Measurements from ENCODE around the gene APOM. TPM values are rescaled to one million over a fixed set of nuclear protein-coding genes. Genes with fewer than 3 reads are reported as not detected.
A peak's percentile ranks its signal among the peaks of the same experiment; 100 is the strongest.

APOM gene
- total RNA-seq, 1 donor from 2014 or later: 1.6 TPM

DNA sequence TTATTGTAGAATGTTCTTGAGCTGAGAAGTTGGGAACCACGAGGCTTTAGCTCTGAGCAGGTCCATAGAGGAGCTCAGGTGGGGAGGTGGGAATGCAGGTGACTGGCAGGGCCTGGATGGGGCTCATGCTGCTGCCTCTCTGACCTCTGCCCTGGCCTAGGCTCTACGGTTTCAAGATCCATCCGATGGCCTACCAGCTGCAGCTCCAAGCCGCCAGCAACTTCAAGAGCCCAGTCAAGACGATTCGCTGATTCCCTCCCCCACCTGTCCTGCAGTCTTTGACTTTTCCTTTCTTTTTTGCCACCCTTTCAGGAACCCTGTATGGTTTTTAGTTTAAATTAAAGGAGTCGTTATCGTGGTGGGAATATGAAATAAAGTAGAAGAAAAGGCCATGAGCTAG lies 14.0 kb downstream of the APOM start, which contains the start of gene LY6G5B:
Gene LY6G5B (plus strand): TSS at position 301 of the 400 bp plus-strand sequence. CDS start 975 bp downstream, outside the sequence.
- Histone ChIP-seq H3K27me3 (ENCODE audit: low read depth) (no peaks in the 10 kb centered on the region), H3K4me3 (no peak within 1 kb of the TSS), H3K27ac (no peak within 1 kb of the TSS), H3K36me3 (peaks cover 70% of the 10 kb centered on the region), H3K4me1 (peaks cover 21% of the 10 kb centered on the region), H3K9me3 (no peaks in the 10 kb centered on the region)
- intact Hi-C loops (cut with DNase I): no loop called here
- no peak for ATAC-seq
- TF ChIP-seq, protein P1, sequence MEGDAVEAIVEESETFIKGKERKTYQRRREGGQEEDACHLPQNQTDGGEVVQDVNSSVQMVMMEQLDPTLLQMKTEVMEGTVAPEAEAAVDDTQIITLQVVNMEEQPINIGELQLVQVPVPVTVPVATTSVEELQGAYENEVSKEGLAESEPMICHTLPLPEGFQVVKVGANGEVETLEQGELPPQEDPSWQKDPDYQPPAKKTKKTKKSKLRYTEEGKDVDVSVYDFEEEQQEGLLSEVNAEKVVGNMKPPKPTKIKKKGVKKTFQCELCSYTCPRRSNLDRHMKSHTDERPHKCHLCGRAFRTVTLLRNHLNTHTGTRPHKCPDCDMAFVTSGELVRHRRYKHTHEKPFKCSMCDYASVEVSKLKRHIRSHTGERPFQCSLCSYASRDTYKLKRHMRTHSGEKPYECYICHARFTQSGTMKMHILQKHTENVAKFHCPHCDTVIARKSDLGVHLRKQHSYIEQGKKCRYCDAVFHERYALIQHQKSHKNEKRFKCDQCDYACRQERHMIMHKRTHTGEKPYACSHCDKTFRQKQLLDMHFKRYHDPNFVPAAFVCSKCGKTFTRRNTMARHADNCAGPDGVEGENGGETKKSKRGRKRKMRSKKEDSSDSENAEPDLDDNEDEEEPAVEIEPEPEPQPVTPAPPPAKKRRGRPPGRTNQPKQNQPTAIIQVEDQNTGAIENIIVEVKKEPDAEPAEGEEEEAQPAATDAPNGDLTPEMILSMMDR (IDR thresholded peaks at IDR 0.05): no peak
- DNase-seq: no peak

DNA sequence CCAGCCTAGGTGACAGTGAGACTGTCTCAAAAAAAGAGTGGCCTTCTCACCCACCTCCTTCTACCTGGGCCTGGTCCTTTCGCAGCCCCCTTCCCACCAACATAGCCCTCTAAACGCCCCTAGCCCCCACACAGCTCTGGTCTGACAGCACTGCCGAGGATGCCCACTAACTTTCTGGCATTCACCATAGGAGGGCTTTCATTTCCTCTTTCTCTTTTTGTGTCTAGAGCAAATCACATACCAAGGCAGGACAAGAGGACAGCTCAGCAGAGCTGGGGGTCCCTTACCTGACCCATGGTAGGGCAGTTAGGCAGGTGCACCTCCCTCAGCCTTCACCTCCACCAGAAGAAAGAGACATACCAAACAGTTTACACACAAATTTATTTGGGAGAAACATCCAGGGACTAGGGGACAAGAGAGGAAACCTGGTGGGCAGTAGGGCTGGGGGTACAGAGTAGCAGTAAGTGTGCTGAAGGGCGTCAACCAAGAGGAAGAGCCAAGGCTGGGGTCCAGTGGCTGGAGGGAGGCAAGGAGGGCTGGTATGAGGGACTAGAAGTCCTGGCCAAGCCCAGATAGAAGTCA lies 20.7 kb downstream of the APOM start:
- DNase-seq: no peak
- ATAC-seq: no peak
- TF ChIP-seq, protein P1 (IDR thresholded peaks at IDR 0.05): no peak

DNA sequence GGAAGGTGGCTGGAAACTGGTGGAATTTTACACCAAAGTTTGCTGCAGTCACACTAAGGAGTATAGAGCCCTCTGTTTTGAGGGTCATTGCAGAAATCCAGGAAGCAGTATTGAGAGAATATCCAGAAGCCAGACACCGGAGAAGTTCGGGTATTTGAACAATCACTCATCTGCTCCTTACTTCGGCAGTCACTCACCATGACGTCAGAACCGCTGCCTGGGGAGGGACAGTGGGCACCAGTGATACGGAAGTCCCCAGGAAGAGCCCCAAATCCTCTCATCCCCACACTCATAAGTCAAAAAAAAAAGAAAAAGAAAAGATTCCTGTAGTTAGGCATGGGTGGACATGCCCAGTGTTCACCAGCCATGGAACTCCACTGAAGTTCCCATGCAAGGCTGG lies 21.2 kb downstream of the APOM start:
- DNase-seq: no peak
- intact Hi-C loops (cut with DNase I): no loop called here
- no peak overlapping the region for H3K27ac ChIP-seq

More for the DNA sequence above, 20.7 kb downstream of the APOM start:
- intact Hi-C loops (cut with DNase I): no loop called here
- Histone ChIP-seq H3K36me3 (peaks cover 22% of the 10 kb centered on the region), H3K9me3 (no peaks in the 10 kb centered on the region), H3K27me3 (ENCODE audit: low read depth) (no peaks in the 10 kb centered on the region), H3K4me3 (no peak overlapping the region), H3K4me1 (peaks cover 14% of the 10 kb centered on the region), H3K27ac (no peak overlapping the region)

DNA sequence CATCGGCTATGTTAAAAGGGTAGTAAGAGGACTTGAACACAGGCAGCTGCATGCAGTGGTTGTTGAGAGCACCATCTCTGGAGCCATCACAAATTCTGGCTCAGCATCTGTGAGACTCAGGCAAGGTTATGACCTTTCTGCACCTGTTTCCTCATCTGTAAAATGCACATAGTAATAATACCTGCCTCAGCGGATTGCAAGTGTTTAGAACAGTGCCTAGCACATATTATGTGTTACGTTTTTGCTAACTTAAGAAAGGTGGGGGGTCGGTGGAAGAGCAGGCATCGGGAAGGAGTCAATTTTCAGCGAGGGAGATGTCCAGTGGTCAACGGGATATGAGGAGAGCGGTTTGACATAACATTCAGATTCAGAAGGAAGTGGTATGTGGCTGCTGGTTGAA lies 22.3 kb downstream of the APOM start:
- TF ChIP-seq, protein P1 (IDR thresholded peaks at IDR 0.05): no peak
- no peak for DNase-seq
- peaks cover 26% of the 10 kb centered on the region for H3K4me1 ChIP-seq
- intact Hi-C loops (cut with DNase I): no loop called here
- H3K27ac ChIP-seq: no peak overlapping the region
- H3K36me3 ChIP-seq: peaks cover 6% of the 10 kb centered on the region
- no peaks in the 10 kb centered on the region for H3K27me3 ChIP-seq (ENCODE audit: low read depth)
- no peaks in the 10 kb centered on the region for H3K9me3 ChIP-seq
- no peak for ATAC-seq
- H3K4me3 ChIP-seq: no peak overlapping the region

More for the DNA sequence above, 21.2 kb downstream of the APOM start:
- no peak for ATAC-seq
- TF ChIP-seq, protein P1 (IDR thresholded peaks at IDR 0.05): no peak
- peaks cover 17% of the 10 kb centered on the region for H3K36me3 ChIP-seq
- no peaks in the 10 kb centered on the region for H3K27me3 ChIP-seq (ENCODE audit: low read depth)
- no peaks in the 10 kb centered on the region for H3K9me3 ChIP-seq
- peaks cover 19% of the 10 kb centered on the region for H3K4me1 ChIP-seq
- no peak overlapping the region for H3K4me3 ChIP-seq

DNA sequence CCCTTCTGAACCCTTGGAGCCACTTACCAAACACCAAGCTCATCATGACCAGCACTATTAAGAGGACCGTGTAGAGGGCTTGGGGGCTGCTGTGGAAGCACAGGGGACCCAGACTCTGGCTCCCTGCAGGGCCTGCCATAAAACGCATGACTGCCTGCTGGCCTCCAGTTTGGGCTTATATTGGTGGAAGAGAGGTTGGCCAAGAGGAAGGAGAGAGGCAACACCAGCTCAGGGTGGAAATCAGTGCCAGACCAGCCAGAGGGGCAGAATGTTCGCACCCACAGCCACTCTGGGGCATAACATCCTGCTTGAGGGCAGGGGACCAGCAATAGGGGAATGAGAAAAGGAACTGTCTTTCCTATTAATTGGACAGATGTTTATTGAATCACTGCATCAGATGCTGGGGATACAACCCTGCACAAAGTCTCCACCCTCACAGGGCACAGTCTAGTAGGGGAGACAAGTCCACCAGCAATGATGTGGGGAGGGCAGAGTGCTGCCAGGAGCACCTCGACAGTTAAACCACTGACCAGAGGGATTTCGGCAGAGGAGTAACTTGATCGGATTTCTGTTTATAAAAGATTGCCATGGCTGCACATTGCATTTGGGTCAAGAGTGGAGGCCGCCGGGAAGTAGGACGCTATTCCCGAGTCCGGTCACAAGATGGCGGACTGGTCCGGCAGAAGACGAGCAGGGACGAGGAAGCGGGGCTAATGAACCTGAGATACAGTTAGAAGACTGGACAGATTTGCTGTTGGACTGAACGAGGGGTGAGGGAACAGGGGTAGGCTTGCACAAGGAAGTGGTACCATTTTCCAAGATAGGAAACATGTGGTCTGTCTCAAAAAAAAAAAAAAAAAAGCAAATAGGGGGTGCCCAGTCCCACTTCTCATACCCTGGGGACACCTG lies 24.8 kb downstream of the APOM start, which contains the start of gene LY6G5C:
Gene LY6G5C (minus strand): TSS at position 842 of the 909 bp plus-strand sequence. CDS start 694 bp downstream, at position 148.
- intact Hi-C loops (cut with DNase I): no loop called here
- TF ChIP-seq, protein P1 (IDR thresholded peaks at IDR 0.05): peak; percentile 75
- Histone ChIP-seq H3K27me3 (ENCODE audit: low read depth) (no peaks in the 10 kb centered on the region), H3K36me3 (peaks cover 10% of the 10 kb centered on the region), H3K27ac (peak within 1 kb of the TSS; percentile 85), H3K9me3 (no peaks in the 10 kb centered on the region), H3K4me3 (peak within 1 kb of the TSS; percentile 64), H3K4me1 (peaks cover 33% of the 10 kb centered on the region)
- DNase-seq: peak; percentile 88
- ATAC-seq: peak; percentile 87 to 88
